Ascending aorta (tissue), 2 donors: Measurements from ENCODE around the gene MYMX. TPM values are rescaled to one million over a fixed set of nuclear protein-coding genes. Genes with fewer than 3 reads are reported as not detected.

Experiments
- DNase-seq, 2 donors: peaks; one replicate each; pipeline ENCODE4 v3.0.0-alpha.2; 2019; ENCODE audit warnings: low spot score in 2 of 2
- H3K27ac ChIP-seq, 2 donors: fragments of 200-600 bp; sonication (generic); one replicate each; pipeline ENCODE4 v1.5.1; 2016 to 2017; ENCODE audit warnings: mild to moderate bottlenecking in 1 of 2
- H3K27me3 ChIP-seq: fragments of 200-600 bp; sonication (generic); one replicate; pipeline ENCODE4 v1.5.1; 2017
- H3K36me3 ChIP-seq, 2 donors: fragments of 200-600 bp; sonication (generic); one replicate each; pipeline ENCODE4 v1.5.1; 2016
- H3K4me1 ChIP-seq, 2 donors: fragments of 200-600 bp; sonication (generic); one replicate each; pipeline ENCODE4 v1.5.1; 2016 to 2017; ENCODE audit warnings: mild to moderate bottlenecking in 1 of 2
- H3K4me3 ChIP-seq, 2 donors: fragments of 200-600 bp; sonication (generic); one replicate each; pipeline ENCODE4 v1.5.1; 2016 to 2017; ENCODE audit warnings: mild to moderate bottlenecking in 1 of 2
- H3K9me3 ChIP-seq, 2 donors: fragments of 200-600 bp; sonication (generic); one replicate each; pipeline ENCODE4 v1.5.1; 2016
- intact Hi-C: fragments of 100-400 bp; cut with DNase I; formaldehyde crosslinking; loops from one replicate; pipeline ENCODE4 v1.15.1; 2023
- total RNA-seq: library from RNA; depleted of rRNA; stranded (reverse); fragments of >200 nt; gene quantifications from one replicate; pipeline ENCODE4 v1.1.0, GENCODE V29; 2016
- TF ChIP-seq, protein P1 (sequence below), 3 experiments: fragments of 200-600 bp in 2 of 3; fragments of 450-650 bp in 1 of 3; sonication (generic) in 2 of 3; IDR thresholded peaks; one replicate each; pipeline ENCODE4 v1.5.1; 2016 to 2019; ENCODE audit warnings: antibody characterized with exemption in 3 of 3, mild to moderate bottlenecking in 1 of 3, moderate library complexity in 1 of 3

MYMX gene
- total RNA-seq, 1 donor from 2014 or later: 13.9 TPM

DNA sequence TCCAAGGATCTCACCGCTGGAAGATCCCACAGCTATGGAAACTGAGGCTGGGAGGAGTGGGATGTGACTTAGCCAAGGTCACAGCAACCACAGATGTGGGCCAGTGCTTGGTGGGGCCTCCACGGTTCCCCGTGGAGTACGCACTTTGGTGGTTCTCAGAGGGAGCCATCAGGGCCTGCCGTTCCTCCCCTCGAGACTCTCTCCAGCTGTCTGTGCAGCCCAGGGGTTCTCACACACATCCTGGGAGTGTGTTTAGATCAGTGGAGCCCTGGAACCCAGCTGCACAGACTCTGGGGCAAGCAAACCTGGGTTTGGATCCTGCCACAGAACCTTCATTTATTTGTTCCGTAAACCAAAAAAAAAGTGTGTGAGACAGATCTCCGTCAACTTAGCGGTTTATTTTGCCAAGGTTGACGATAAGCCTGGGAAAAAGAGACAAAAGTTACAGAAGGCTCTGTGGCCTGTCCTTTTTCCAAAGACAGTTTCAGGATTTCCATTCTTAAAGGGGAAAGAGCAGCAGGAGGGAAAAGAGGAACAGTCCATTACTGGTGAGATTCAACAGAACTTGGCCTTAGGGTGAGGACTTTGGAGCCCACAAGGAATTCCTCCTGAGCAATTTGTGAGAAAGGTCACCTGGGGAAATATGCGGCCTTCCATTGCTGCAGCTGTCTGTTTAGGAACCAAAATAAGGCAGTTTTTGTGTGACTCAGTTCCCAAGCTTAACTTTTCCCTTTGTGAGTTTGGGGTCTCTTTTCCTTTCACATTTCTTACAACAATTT lies 13.6 kb upstream of the MYMX start:
- DNase-seq: no peak
- no peaks in the 10 kb centered on the region for H3K27me3 ChIP-seq
- H3K4me1 ChIP-seq: peaks cover 0 to 10% of the 10 kb centered on the region in 2 donors
- H3K36me3 ChIP-seq: no peaks in the 10 kb centered on the region
- no peak overlapping the region for H3K4me3 ChIP-seq
- intact Hi-C loops: no loop called here
- peak overlapping the region in 1 of 2 donors; percentile 40 for H3K27ac ChIP-seq
- H3K9me3 ChIP-seq: no peaks in the 10 kb centered on the region
- TF ChIP-seq, protein P1, sequence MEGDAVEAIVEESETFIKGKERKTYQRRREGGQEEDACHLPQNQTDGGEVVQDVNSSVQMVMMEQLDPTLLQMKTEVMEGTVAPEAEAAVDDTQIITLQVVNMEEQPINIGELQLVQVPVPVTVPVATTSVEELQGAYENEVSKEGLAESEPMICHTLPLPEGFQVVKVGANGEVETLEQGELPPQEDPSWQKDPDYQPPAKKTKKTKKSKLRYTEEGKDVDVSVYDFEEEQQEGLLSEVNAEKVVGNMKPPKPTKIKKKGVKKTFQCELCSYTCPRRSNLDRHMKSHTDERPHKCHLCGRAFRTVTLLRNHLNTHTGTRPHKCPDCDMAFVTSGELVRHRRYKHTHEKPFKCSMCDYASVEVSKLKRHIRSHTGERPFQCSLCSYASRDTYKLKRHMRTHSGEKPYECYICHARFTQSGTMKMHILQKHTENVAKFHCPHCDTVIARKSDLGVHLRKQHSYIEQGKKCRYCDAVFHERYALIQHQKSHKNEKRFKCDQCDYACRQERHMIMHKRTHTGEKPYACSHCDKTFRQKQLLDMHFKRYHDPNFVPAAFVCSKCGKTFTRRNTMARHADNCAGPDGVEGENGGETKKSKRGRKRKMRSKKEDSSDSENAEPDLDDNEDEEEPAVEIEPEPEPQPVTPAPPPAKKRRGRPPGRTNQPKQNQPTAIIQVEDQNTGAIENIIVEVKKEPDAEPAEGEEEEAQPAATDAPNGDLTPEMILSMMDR (IDR thresholded peaks at IDR 0.05): no peak

DNA sequence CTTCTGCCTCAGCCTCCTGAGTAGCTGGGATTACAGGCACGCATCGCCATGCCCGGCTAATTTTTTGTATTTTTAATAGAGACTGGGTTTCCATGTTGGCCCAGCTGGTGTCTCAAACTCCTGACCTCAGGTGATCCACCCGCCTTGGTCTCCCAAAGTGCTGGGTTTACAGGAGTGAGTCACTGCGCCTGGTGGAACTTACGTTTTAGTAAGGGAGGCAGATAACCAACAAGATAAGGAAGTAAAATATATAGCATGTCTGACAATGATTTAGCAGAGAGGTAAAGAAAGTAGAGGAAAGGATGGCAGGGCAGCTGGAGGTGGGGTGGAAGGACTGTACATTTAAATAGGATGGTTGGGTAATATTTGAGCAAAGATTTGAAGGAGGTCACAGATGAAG lies 12.8 kb upstream of the MYMX start:
- Histone ChIP-seq H3K9me3 (no peaks in the 10 kb centered on the region), H3K36me3 (no peaks in the 10 kb centered on the region), H3K4me3 (no peak overlapping the region), H3K27me3 (no peaks in the 10 kb centered on the region), H3K27ac (no peak overlapping the region), H3K4me1 (peaks cover 0 to 7% of the 10 kb centered on the region in 2 donors)
- no peak for DNase-seq
- TF ChIP-seq, protein P1 (IDR thresholded peaks at IDR 0.05): no peak
- intact Hi-C loops: no loop called here

DNA sequence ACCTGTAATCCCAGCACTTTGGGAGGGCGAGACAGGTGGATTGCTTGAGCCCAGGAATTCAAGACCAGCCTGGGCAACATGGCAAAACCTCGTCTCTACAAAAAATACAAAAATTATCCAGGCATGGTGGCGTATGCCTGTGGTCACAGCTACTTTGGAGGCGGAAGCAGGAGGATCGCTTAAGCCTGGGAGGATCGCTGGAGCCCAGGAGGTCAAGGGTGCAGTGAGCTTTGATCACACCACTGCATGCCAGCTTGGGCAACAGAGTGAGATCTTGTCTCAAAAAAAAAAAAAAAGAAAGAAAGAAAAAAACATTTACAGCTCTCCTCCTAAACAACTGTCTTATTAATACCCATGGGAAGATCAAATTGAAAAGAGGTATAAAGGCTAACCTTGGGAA lies 8.8 kb upstream of the MYMX start:
- intact Hi-C loops: no loop called here
- Histone ChIP-seq H3K27me3 (no peaks in the 10 kb centered on the region), H3K27ac (no peak overlapping the region), H3K9me3 (no peaks in the 10 kb centered on the region), H3K4me1 (no peaks in the 10 kb centered on the region), H3K4me3 (no peak overlapping the region), H3K36me3 (no peaks in the 10 kb centered on the region)
- no peak for DNase-seq
- TF ChIP-seq, protein P1 (IDR thresholded peaks at IDR 0.05): no peak

DNA sequence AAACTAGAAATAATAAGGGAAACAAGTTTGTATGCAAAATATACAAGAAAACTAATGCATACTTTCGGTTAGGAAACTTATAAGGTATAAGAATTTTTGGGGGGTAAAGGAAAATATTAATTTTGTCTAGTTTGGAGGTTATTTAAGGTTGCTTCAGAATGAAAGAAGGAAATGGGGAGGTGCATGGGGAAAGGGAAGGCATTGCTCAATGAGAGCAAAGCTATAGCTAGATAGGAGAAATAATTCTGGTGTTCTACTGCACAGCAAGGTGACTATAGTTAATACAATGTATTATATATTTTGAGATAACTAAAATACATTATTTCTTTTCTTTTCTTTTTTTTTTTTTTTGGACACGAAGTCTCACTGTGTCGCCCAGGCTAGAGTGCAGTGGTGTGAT lies 5.4 kb upstream of the MYMX start:
- intact Hi-C loops: no loop called here
- TF ChIP-seq, protein P1 (IDR thresholded peaks at IDR 0.05): no peak
- no peaks in the 10 kb centered on the region for H3K36me3 ChIP-seq

DNA sequence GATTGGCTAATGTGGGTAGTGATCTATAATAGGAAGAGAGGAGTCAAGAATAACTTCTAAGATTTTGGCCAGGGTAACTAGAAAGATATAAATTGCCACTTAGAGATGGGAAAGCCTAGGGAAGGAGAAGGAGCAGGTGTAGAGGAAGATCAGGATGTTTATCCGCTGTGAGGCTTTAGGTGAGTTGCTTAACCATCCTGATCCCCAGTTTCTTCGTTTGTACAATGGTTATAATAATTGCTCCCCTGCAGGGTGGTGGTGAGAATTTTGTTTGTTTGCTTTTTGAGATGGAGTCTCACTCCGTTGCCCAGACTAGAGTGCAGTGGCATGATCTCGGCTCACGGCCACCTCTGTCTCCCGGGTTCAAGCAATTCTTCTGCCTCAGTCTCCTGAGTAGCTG lies 2.4 kb upstream of the MYMX start:
- TF ChIP-seq, protein P1 (IDR thresholded peaks at IDR 0.05): no peak

More for the DNA sequence above, 5.4 kb upstream of the MYMX start:
- Histone ChIP-seq H3K9me3 (no peaks in the 10 kb centered on the region), H3K27me3 (no peaks in the 10 kb centered on the region), H3K27ac (no peak overlapping the region), H3K4me1 (no peaks in the 10 kb centered on the region), H3K4me3 (no peak overlapping the region)
- no peak for DNase-seq

More for the DNA sequence above, 2.4 kb upstream of the MYMX start:
- Histone ChIP-seq H3K27me3 (no peaks in the 10 kb centered on the region), H3K4me1 (peaks cover 6 to 23% of the 10 kb centered on the region in 2 donors), H3K36me3 (no peaks in the 10 kb centered on the region), H3K27ac (no peak overlapping the region), H3K4me3 (no peak overlapping the region), H3K9me3 (no peaks in the 10 kb centered on the region)
- no peak for DNase-seq
- intact Hi-C loops: no loop called here
